NCI-H1105 (cell line): Measurements from ENCODE around the gene KCNAB1.

Source experiments
- DNase-seq: peaks from one replicate; lab custom pipeline; 2025; lab: John Stamatoyannopoulos, UW

Gene KCNAB1

GRCh38 chr3:156455839-156456238 lies 335.5 kb downstream of the KCNAB1 start:
- no peak for DNase-seq

DNA sequence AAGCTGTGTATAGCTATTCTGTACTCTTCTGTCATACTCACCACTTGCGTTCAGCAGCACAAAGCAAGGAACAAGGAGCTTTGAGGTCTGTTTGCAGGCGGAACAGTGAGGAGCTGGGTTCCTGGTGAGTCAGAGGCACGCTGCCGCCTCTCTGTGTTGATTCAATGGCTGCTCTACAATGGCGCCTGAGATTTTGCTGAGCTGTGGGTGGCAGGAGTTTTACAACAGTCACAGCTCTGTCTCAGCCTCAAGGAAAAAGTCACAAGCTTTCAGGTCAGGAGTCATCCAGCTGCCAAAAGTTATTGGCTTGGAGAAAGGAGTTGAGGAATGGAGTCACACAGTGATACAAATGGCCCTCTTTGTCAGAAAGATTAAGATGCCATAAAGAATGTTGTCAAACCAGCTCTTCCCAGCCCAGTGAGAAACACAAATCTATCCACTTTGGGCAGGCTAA lies 336.4 kb downstream of the KCNAB1 start:
- no peak for DNase-seq

GRCh38 chr3:156459434-156459833 lies 339.1 kb downstream of the KCNAB1 start:
- no peak for DNase-seq

GRCh38 chr3:156460206-156460611 lies 339.8 kb downstream of the KCNAB1 start:
- DNase-seq = no peak

- DNase-seq = no peak
Observed at GRCh38 chr3:156461889-156462288, 341.5 kb downstream of the KCNAB1 start.

DNA sequence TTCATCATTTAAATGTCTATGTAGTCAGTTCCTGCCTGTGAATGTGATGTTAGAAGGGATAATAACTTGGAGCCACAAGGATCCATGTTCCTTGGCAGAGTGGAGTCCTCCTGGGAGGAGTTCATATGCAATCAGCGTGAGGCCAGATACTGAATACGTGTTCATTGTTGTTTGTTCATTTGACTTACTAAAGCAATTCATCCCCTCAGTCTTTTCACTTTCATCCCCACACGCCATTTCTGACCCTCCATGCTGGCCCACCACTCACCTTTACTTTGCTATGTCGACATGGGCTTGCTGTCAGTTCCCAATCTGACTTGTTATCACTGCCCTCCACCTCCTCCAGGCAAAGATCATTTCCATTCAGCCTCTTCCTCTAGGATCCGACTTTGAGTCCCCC lies 342.7 kb downstream of the KCNAB1 start:
- DNase-seq = no peak

DNA sequence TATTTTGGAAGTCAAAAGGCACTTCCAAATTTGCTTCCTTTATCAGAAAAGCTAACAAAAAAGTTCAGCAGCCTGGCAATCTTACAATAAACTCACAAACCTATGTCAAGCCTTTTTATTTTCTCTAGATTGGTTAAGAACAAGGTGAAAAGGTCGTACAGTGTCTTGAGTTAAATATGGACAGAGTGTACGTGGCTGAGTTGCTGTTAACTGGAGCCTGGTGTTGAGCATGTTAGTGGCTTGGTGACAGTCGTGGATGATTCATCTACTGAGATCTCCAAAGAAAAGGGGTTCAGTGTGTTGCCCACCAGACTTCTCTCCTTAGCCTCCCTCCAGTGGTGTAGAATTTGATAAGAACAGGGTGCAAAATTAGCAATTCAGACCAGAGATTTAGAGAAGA lies 344.8 kb downstream of the KCNAB1 start:
- no peak for DNase-seq

DNA sequence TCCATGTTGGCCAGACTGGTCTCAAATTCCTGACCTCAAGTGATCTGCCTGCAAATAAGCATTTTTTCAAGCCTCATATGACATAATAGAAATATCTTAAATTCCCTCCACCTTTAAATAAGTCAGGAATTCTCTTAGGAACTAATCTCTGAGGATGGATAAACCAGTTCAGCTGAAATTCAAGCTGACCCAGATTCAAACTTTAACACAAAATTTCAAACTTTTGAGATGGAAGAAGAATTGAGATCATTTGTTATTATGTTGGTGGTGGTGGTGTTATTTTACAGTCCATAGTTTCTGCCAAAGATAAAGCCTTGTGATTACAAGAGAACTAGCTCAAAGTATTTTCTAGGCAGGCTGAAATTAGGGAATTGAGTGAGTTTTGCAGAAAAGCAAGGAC lies 349.1 kb downstream of the KCNAB1 start:
- no peak for DNase-seq

DNA sequence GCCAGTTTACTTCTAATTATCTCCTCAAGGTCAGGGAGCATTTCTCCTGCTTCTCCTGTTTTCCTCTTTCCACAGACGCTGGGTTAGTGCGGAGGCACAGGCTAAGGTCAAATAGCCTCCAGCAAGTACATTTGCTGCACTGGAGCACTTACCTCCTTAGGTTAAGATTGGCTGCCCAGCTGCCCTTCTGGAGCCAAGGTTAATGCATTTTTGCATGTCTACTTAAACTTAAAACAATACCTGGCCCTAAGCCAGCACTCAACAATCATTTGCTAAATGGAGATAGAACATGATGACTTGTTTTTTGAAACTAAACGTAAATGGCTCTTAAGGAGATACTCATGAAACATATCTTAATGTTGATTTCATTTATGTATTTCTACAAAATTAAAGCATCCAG lies 351.1 kb downstream of the KCNAB1 start:
- DNase-seq = peak; percentile 12

DNA sequence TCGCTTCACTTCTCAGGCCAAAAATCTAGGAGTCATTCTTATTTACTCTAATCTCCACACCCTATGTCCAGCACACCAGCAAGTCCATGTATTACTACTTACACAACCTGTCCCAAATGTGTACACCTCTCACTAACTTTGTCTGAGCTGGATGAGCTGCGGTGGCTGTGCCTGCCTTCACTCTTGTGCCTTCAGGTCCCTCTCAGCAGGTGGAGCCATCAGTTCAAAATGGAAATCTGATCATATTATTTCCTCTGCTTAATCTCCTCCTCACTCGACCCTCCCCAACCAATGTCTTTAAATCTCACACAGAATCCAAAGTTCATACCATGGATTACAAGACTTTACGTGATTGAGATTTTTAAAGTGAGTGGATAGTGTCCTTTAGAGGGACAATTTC lies 351.8 kb downstream of the KCNAB1 start:
- DNase-seq = no peak

DNA sequence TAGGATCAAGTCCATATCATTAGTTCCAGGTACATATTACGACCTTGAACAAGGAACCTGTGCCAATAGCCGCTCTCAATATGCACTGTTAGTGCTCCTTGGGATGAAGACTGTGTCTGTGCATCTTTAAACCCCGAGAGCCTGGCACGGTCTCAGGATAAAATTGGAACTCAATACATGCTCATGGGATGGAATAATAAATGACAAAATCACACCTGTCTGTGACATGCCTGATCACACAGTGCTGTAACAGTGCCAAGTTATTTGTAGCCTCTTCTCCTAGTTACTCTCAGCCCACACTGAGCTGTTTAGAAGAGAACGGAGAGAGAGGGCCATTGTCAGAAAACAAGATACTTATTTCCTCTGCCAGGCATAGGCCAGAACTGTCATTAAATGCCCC lies 352.3 kb downstream of the KCNAB1 start:
- DNase-seq = peak; percentile 84

- no peak for DNase-seq
Observed at GRCh38 chr3:156473341-156473740, 353.0 kb downstream of the KCNAB1 start.

DNA sequence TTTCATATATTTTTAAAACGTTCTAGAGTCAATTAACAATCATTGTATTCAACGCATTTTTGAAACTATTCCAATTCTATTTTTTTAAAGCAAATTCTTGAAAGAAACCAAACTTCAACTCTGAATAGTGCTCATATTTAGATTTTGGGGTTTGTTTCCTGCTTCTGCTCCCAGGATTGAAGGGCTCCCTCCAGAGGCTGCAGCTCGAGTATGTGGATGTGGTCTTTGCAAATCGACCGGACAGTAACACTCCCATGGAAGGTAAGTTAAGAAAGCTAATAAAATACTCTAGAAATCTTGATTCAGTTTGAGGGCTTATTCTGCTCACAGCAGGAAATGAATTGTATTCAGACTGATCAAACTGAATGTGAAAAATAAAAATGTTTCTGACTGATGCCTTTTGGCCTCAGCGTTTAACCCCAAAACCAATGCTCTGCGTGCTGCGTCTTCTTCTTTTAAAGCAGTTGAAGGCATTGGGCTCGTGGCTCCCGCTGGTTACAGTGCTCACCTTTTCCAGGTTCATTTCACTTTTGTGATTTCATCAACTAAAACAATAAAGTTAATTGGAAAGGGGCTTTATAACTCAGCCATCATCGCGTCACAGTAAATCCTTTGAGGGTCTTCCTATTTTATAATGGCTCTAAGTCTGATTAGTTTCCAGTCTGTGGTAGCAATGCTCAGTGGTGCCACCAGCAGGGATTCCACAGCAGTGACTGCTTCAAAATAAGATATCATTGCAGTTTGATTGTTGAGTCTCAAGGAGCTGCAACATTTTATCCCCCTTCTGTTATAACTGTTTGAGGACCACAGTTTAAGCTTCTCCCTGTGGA lies 354.4 kb downstream of the KCNAB1 start:
- no peak for DNase-seq

GRCh38 chr3:156477323-156477722 lies 356.9 kb downstream of the KCNAB1 start:
- DNase-seq = no peak

DNA sequence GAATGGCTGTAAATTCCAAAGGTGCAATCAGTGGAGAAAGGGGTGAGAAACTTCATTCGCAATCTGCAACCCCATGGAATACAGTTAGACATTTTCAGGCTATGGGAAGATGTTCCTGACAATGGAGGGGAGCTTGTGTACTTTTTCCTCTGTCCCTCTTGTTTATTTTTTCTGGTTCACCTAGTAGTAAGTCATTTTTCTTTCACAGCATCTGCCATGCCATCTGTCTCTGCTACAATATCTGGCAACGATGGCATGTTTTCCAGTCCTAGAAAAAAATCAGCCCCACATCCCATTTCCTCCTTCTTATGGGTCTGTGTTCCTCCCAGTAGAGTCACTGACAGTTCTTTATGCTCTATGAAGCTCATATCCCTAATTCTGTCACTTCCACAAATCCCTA lies 358.5 kb downstream of the KCNAB1 start:
- DNase-seq = no peak

DNA sequence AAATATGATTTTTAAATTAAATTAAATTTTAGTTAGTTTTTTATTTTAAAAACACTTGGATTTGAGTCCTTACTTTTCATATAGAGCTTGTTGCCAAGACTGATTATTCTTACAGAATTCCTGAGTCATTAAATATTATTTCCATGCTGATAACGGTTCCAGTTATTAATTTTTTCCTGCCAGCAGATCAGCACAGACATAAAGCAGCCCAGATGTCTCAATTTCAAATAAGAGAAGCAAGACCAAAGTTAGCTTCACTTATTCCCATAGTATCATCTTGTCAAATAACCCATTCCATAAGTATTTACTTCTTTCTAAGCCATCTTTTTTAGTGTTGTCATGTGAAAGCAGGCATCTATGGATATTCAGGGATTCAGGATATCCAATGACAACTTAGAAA lies 359.2 kb downstream of the KCNAB1 start:
- no peak for DNase-seq

DNA sequence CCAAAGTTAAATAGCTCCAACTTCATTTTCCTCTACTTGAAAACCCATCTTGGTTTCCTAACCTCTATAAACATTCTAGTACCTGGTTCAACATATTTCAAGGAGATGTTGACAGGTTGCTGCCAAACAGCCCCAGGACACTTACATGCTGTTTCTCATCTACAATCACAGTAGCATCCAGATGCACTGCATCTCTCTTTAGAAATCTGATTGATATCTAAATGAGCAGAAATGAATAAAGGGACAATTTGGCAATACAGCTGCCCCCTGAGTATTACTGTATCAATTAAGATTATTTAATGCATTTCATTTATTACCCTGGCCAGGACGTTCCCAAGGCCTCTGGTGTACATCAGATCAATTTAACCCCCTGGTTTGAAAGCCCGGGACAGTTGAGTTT lies 360.6 kb downstream of the KCNAB1 start:
- no peak for DNase-seq

GRCh38 chr3:156483002-156483401 lies 362.6 kb downstream of the KCNAB1 start:
- no peak for DNase-seq

DNA sequence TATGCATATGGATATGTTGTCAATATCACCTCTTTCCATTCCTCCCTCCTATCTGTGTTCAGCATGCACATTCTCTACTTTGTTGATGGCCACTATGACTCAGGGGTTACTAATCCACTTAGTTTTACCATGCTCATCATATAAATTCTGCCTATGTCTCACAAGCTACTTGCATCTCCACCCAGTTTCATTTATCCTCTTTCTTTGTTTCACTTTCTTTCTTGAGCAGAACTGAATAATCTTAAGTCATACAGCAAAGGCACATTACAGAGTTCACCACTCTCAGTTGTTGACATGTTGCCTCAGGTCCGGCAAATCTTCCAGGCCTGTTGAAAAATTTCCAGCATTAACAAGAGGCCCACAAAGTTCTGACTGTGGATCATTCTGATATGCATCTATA lies 363.0 kb downstream of the KCNAB1 start:
- no peak for DNase-seq

DNA sequence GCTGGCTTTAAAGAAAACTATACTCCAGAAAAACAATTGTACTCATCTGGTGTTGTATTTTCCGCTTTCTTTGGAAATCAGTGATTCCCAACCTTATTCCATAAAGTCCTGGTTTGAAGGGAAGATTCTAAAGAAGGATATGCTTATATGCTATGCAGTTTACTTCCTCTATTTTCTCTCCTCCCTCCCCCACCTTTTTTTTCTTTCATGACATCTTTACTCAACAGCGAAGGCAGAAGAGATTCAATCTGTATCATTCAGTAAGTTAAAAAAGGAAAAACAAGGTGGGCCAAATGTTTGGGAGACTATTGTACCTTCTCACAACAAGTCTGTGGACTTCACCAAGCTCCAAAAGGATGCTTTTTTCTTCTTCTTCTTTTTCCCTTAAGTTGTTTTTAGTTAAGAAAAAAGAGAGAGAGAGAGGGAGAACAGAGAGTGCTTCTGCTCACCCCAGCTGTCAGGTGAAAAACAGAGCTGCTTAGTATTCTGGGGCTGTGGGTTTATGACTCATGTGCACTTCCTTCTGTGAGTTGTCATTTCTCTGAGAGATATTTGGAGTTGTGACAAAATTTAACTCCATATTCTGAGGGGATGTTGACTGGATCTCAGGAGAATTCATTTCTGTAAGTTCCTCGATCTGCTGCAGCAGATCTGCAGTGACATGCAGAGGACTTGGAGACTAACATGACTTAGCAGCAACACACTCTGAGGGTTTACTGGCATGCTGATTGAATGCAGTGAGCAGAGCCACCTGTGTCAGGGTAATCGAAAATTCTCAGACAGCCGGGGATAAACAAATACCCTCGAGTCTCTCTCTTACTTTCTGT lies 363.8 kb downstream of the KCNAB1 start:
- no peak for DNase-seq

DNA sequence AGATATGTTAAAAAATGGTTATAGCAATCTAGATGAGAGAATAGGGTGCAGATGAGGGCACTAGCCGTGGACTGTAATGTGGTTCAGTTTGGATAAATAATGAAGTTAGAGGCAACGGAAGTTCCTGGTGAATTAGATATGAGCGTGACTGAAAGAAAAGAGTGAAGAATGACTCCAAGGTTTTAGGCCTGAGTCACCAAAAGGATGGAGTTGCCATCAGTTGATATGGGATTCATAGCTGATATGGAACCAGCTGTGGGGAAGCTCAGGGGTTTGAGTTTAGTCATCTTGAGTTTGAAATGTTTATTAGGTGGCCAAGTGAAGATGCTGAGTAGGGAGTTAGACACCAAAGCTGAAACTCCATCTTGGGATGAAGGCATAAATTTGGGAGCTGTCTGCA lies 368.4 kb downstream of the KCNAB1 start:
- DNase-seq = no peak

DNA sequence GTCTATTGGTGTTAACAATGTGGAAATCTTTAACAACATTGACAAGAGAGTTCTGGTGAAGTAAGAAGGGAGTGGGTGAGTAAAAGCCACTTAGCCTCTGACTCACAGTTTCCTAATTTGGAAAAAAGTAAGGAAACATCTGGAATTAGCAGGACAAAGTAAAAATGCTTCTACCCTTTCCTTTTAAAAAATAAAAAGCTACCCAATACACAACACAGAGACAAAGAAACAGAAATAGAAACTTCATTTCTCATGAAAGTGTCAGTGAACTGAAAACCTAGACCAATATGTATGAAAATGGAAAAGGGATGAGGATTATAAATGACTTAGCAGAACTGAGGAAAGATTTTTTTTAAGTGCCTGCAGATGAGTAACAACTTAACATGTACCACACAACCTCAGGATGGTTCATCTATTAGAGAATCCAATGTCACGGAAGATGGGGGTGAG lies 369.1 kb downstream of the KCNAB1 start:
- no peak for DNase-seq

GRCh38 chr3:156491192-156491591 lies 370.8 kb downstream of the KCNAB1 start:
- no peak for DNase-seq
